Inflammatory macrophage treated with lipopolysaccharide for 1 hour (primary cell): ENCODE data around the gene NEO1.

Experiments
- DNase-seq, 2 donors: peaks; one replicate each; pipeline ENCODE4 v3.0.0-alpha.2; 2020 to 2022

The NEO1 gene

GRCh38 chr15:73033611-73034010 is 18.7 kb upstream of the NEO1 start:
- no peak for DNase-seq

DNA sequence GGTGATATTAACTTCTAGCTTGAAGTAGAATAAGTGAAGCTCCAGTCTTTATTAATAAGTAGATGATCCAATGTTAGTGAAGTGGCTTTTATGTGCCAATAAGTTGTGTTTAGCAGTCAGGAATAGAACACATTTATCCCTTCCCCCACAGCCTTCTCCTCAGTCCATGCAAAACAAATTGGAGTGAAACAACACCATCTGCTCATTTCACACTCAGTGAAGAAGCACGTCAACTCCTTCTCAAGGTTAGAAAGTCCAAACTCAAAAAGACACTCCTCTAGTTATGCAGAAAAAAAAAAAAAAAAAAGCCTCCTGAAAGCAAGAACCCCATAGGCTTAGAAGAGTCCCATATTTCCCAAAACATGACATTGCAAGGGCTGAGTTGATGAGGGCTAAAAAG is 18.0 kb upstream of the NEO1 start:
- no peak for DNase-seq

GRCh38 chr15:73035221-73035620 is 17.0 kb upstream of the NEO1 start:
- no peak for DNase-seq

- no peak for DNase-seq
Measured at GRCh38 chr15:73038220-73038619, 14.0 kb upstream of the NEO1 start.

DNA sequence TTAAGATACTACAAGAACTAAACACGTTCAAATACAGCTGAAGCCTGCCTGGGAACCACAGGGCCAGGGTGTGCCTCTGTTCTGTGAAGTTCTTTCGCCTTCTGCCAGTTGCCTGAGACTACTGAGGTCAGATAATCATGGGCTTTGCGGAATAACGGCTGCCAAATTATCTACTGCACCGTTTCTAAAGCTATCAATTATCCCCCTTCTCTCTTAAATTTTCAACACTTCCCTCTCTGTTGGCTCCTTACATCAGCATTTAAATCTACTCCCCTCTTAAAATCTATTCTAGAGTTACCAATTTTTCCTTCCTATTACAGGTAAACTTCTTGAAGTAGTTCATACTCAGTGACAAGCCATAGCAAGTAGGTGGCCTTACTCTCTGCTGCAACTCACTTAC is 6.2 kb upstream of the NEO1 start:
- DNase-seq = no peak

DNA sequence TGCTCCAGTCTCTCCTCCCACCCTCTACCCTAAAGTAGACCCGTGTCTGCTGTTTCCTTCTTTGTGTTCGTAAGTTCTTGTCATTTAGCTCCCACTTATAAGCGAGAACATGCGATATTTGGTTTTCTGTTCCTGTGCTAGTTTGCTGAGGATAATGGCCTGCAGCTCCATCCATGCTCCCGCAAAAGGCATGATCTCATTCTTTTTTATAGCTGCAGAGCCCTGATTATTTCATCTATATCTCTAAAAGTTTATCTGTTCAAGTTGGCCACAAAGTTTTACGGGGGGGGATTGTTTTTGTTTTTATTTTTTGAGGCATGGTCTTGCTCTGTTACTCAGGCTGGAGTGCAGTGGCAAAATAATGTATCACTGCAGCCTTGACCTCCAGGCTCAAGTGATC is 4.4 kb upstream of the NEO1 start:
- no peak for DNase-seq

DNA sequence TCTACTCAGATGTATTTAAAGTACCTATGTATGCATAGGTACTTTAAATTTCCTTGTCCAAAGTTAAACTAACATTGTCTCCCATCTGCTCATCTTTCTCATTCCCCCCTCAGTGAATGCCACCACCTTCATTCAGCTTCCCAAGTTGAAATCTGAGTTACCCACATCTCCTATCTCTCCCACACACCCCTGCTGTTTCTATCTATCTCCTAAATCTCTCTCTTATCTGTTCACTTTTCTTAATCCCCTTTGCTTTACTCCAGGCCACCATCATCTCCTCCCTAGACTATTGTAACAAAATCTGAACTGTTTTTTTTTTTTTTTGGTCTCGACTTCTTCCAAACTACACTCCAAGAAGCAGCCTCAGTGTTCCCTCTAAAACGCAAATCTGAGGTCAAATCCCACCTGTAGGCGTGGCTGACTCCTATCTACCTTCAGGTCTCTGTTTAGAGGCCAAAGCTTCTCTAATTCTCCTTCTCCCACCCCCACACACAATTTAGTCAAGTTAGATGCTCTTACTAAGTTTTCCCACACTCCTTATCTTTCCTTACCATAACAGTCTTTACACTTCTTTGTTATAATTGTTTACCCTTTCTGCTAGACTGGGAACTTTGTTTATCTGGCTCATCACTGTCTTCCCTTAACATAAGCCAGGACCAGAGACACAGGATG is 3.5 kb upstream of the NEO1 start:
- DNase-seq = no peak

- DNase-seq = no peak
Measured at GRCh38 chr15:73049564-73050215, 2.6 kb upstream of the NEO1 start.

GRCh38 chr15:73050561-73051295 is 1.5 kb upstream of the NEO1 start:
- DNase-seq = no peak

DNA sequence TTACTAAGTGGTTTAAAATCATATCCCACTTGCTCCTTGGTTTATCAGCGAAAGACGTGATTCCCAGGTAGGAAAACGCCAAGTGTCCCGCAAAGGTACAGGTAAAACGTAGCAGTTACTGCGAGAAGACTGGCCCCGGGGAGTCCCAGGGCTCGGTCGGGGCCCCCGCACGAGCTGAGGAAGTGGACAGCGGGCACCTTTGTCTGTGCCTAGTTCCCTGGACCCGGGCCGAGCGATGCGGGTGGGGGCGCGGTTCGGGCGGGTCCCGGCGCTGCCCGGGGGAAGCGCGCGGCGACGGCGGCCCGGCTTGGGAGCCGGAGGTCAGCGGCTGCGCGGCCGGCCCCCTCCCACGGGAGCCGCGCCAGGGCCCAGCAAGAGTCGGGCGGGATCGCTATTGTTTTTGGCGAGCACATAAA is 864 bp upstream of the NEO1 start:
- DNase-seq = no peak

GRCh38 chr15:73052653-73053397 is 562 bp downstream of the NEO1 start:
- DNase-seq = peak; percentile 5 to 6

DNA sequence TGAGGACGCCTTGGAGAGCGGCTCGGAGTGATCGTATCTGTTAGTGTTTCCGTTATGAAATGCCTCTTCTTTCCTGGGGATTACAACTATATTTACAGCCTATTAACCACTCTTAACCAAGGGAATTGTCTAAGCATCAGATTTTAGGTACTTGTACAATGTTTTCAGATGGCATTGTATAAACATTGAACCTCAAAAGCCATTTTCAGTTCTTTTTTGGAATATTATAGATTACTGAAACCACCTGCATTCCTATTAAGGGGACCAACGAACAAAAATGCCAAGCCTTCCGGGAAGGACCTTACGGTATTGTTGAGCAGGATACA is 1.1 kb downstream of the NEO1 start:
- no peak for DNase-seq

DNA sequence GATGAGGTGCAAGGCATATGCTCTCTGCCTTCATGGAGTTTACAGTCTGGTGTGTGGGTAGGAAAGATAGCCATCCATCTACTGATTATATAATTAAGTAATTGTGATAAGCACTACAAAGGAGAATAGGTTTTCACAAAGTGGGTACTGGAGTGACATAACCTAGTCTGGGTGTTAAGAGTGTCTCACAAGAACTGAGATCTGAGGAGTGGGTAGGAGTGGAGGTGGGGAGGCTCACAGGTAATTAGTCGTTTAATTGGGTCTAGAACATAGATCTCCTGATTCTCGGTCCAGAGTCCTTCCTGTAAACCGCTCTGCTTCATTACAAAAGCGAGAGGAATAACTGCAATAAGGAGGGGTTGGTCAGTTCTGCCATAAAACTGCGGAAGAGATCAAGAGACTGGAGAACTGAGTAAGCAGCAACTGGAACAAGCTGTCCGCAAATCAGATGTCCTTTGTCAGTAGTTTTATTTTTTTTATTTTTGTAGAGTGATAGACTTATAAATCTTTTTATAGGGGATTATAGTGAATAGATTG is 2.2 kb downstream of the NEO1 start:
- no peak for DNase-seq

DNA sequence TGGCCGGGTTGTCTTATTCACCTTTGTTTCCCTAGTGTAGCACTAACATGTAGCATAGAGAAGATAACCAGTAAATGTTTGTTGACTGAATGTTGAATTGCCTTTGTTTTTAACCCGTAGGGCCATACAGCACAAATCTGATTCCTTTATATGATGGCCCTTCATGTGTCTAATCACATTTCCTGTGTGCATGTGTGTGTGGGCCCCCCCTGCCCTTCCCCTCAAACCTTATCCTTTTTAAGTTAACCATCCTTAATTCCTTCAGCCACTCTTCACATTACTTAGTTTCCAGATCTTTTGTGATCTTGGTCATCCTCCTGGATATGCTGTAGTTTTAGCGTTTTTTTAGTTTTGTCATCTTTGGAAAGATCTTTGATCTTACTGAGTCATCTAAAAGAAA is 4.2 kb downstream of the NEO1 start:
- no peak for DNase-seq

GRCh38 chr15:73058437-73058836 is 6.2 kb downstream of the NEO1 start:
- DNase-seq = no peak

- no peak for DNase-seq
Measured at GRCh38 chr15:73065114-73065513, 12.9 kb downstream of the NEO1 start.

- no peak for DNase-seq
Measured at GRCh38 chr15:73069109-73069508, 16.8 kb downstream of the NEO1 start.

DNA sequence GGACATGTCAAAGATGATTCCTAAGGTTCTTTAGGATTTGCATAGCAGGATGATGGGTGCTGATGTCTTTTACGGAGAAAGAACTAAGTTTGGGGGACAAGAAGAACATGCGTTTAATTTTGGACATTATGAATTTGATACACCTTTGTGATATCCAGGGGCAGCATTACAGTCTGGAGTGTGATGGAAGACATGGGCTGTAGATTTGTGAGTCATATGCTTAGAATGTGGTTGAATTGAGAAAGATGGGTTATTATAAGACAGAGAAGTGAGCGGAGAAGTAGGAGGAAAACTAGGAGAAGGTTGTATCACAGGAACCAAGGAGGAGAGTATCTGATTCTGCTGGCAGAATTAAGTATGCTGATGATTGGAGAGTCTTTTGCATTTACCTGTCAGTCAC is 20.6 kb downstream of the NEO1 start:
- no peak for DNase-seq

- no peak for DNase-seq
Measured at GRCh38 chr15:73074241-73074640, 22.0 kb downstream of the NEO1 start.

DNA sequence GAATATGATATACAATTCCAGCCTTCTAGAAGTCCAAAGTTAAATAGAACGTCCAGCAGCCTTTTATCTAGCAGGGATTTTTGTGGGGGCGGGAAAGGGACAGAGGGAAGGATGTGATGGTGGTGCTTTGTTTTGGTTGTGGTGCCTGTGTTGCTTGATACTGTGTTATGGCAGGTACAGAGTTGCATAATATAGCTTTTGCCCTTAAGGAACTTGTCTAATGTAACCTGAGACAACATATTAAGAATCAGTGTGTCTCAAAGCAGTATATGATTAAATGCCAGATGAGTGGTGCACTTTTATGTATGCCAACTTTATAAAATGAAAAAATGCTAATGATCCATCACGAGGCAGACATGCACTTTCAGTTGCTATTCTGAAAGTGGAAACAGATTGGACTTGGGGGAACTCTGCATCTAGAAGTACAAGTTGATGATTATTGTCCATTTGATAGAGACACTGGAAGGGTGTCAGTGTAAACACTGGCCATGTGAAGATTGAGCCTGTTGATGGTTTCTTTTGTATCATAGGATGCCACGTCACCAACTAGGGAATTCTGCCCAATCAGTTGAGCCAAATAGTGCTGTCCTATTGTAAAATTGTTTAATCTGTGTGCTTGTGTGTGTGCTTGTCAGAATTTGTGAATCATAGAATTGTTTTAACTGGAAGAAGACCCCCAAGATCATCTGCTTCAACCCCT is 23.0 kb downstream of the NEO1 start:
- no peak for DNase-seq

DNA sequence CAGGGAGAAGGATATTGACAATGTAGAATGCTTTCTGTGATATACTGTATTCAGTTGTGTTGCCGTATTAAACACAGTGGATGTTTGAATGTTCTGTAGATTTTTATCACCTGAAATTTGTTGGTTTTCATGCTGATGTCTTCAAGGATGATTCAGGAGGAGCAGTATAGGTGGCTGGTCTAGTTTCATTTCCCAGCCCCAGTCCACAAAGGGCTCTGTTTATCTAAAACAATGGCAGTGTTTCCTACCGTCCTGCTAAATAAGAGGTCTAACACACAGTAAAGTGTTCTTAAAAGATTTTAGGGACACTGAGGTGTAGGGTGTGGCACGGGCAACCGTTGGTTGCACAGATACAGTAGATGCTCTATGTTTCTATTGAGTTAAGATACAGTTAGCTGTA is 26.0 kb downstream of the NEO1 start:
- DNase-seq = no peak

- peak; percentile 68 to 83 for DNase-seq
Measured at GRCh38 chr15:73078722-73079121, 26.5 kb downstream of the NEO1 start.

- DNase-seq = peak in 1 of 2 donors; percentile 15
Measured at GRCh38 chr15:73079565-73079964, 27.3 kb downstream of the NEO1 start.
